NCI-H460 (cell line): ENCODE measurements around the gene CDH23. TPM values are rescaled to one million over a fixed set of nuclear protein-coding genes. Genes with fewer than 3 reads are reported as not detected.

ENCODE experiments used
- DNase-seq: peaks from one replicate; pipeline ENCODE4 v3.0.0-alpha.2; 2016; ENCODE audit warnings: low read depth; ENCODE audit errors: extremely low read depth
- total RNA-seq: library from RNA; depleted of rRNA; stranded (reverse); fragments of >200 nt; shearing (Covaris generic); gene quantifications from 2 replicates; pipeline ENCODE4 v1.2.3, GENCODE V29; 2014

Gene CDH23
- total RNA-seq, 1 experiment from 2014 or later, result under 0.01 TPM

GRCh38 chr10:71727105-71727737 is 330.5 kb downstream of the CDH23 start:
- no peak for DNase-seq

GRCh38 chr10:71727738-71728737 is 331.3 kb downstream of the CDH23 start:
- DNase-seq, result peak; percentile 5

DNA sequence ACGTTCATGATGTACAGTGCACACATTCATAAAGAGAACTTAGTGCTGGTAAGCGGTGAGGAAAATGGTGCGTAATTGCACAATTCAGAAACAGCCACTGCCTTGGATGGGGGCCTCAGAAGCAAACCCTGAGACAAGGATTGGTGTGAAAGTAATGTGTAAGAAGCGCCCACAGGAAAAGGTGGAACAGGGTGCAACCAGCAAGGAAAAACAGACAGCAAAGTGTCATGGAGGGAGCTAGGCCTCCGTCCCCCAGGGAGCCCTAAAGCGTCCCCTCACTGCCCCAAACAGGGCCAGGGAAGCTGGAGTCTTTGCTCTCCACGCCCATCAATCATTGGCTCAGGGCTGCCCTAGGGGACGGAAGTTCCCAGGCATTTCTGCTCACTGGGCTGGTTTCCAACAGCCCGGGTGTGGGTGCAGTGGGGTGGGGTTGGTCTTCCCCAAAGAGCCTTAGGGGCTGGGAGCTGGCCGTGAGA is 332.5 kb downstream of the CDH23 start:
- DNase-seq, result peak; percentile 6

GRCh38 chr10:71731791-71732190 is 335.1 kb downstream of the CDH23 start:
- DNase-seq, result no peak

DNA sequence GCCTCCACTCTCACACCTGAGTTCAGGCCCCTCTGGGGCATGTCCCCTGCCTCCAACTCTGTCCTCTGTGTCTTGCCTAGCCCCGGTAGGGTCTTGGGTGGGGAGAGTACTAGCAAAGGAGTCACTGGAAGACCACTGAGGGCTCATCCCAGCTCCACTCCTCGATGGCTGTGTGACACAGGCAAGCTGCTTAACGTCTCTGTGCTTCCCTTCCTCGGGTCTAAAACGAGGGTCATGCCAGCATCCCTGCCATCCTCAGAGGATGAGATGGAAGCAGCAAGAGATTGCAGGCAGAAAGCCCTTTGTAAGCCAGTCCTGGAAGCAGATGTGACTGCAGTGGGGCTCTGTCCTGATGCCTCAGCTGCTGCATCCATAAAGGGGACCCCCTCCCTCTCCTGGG is 338.1 kb downstream of the CDH23 start:
- no peak for DNase-seq

DNA sequence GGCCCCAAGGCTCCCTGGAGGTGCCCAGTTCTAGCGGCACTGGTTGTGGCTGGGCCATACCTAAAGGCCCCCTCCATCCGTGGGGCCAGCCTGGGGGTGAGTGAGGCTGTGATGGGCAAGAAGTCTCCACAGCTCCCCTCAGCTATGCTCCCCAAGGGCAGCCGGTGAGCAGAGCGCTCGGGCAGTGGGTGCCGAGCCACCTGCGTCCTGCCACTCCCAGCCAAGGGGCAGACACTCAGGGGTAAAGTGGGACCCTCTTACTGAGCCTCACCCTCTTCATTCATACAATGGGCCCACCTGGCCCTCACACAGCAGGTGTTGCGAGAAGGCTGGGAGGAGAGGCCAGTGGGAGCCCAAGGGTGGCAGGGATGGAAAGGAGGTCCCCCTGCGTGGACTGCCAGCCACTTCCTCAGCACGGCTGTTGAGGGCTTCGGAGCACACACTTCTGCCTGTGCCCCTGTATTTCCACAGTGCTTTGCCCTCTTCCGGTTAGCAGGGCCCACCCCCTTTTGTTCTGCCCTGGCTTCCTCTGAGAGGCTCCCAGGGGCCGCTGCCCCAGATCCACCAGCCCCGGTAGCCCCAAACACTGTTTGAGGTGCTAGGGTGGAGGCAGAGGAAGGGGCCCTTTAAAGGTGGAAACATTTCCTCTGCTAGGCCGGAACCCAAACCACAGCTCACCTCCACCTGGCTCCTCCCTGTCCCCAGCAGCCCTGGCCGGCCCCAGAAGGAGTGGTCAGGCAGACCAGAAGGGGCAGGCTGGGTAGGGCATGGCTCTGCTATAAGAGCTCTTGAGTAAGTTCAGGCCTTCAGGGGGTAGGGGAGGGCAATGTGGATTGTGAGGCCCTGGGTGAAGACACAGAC is 339.2 kb downstream of the CDH23 start:
- DNase-seq, result no peak

GRCh38 chr10:71736570-71736952 is 339.8 kb downstream of the CDH23 start:
- no peak for DNase-seq

GRCh38 chr10:71737001-71737833 is 340.5 kb downstream of the CDH23 start:
- DNase-seq, result no peak

DNA sequence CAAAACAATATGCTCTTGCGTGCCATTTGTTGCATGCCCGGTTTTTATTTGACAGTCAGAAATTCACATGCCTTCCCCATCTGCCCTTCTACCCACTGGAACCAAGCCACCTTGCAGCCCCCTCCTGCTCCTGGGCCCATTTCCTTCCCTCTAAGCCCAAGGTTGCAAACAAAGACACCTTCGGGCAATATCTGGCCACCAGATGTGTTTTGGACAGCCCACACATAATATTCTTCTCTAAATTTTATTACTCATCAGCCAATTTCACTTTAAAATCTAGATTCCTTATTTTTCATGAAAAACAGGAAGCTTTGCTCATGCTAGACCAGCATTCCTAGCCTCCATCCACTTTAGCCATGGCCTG is 341.1 kb downstream of the CDH23 start:
- DNase-seq, result no peak

DNA sequence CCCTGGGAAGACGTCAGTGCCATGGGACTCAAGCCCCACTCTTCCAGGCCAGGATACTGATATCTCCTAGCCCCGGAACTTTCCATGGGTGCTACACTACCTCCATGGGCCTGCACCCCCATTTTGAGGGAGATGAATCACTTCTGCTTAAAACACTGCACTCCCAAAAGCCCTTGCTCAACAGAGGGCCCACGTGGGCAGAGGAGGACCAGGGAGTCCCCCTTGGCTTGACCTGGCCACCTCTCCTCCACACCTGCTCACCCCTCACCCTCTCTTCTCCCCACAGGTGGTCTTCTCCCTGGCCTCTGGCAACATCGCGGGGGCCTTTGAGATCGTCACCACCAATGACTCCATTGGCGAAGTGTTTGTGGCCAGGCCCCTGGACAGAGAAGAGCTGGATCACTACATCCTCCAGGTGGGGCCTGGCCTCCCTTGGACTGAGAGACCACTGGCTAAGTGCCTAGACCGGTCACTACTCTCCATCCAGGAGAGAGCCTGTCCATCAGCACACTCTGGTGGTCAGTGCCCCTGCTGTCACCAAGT is 342.7 kb downstream of the CDH23 start:
- DNase-seq, result no peak

DNA sequence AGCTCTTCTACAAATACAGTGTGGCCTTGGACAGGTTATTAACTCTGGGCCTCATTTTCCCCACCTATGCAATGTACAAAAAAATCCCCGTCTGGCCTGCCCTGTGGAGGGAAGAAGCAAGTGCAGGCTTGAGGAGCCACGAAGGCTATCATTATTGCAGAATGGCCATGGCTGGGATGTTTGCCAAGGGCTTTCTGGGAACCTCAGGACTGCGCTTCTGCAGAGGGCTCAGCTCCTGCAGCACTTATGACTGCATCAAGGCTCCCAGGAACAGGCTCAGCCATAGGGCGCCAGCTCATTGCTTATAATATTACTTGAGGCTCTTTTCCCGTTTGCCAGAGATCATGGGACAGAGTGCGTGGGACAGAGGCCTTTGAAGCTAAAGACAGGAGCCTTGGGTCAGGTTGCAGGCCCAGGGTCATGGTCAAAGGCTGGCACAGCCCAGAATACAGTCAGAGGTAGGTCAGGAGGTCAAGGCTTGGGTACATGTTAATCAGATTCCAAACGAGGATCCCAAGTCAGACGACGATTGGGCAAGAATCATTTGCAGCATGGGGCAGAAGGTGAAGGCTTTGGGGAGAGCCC is 343.4 kb downstream of the CDH23 start:
- DNase-seq, result no peak

- DNase-seq, result no peak
Measured at GRCh38 chr10:71741029-71741428, 344.3 kb downstream of the CDH23 start.

- no peak for DNase-seq
Measured at GRCh38 chr10:71741671-71742070, 345.0 kb downstream of the CDH23 start.

DNA sequence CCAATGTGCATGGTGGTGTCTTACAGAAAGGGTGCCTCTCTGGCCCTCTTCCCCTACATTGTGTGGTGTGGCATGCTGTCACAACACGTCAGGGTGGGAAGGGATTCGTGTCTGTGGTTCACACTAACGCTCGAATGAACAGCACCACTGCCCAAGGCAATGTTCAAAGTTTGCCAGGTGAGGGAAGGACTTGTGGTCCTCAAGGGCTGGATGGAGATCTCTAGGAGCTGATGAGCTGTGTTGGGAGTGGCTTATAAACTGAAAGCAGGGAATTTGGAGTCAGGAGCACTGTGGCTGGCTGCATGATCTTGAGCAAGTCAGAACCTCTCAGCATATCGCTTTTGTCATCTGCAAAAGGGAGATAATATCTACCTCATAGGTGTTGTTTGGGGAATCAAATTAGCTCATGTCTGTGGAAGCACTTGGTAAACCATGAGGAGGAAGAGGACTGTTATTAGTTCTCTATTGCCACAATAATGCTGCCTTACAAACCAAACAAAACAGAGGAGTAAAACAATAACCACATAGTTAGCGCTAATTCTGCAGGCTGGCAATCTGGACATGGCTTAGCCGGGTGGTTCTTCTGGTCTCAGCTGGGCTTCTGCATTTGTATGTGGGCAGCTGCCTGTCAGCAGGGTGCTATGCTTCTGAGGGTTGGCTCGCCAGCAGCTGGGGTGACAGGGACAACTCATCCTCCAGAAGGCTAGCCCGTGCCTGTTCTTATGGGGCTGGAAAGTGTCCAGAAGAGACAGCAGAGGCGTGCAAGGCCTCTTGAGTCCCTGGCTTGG is 345.8 kb downstream of the CDH23 start:
- DNase-seq, result no peak

DNA sequence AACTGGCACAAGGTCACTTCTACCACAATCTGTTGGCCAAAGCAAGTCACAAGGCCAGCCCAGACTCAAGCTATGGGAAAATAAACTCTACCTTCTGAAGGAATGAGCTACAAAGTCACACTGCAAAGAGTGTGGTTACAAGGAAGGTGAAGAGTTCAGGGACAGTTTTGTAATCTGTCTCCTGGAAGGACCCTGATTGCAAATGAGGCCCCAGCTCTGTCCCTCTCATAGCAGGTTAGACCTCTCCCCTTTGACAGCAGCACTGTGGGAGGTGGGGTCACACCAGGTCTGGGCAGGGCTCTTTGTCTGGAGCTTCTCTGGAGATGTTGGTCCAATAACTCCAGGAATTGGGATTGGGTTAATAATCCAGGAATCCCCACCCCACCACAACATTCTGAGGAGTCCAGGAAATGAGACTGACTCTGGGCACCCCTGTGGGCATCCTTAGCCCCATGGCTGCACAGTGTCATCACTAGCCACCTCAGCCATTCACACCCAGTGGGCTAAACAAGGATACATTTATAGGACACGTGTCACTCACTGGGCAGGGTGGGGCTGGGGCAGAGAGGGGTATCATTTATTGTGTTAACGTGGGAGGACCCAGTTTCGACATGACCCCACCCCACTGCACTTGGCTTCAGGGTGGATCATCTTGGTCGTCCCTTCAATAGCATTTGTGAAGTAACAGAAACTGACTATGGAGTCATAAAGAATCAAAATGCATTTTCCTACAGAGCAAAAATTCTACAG is 346.5 kb downstream of the CDH23 start:
- no peak for DNase-seq

GRCh38 chr10:71743866-71744265 is 347.1 kb downstream of the CDH23 start:
- no peak for DNase-seq

- no peak for DNase-seq
Measured at GRCh38 chr10:71744897-71745663, 348.4 kb downstream of the CDH23 start.
